NCI-H1694 treated with DMSO at 0.1 percent for 48 hours (cell line): ENCODE measurements around the gene WNT9A.

Experiments
- DNase-seq: peaks from one replicate; lab custom pipeline; 2025; lab: John Stamatoyannopoulos, UW

The WNT9A gene

DNA sequence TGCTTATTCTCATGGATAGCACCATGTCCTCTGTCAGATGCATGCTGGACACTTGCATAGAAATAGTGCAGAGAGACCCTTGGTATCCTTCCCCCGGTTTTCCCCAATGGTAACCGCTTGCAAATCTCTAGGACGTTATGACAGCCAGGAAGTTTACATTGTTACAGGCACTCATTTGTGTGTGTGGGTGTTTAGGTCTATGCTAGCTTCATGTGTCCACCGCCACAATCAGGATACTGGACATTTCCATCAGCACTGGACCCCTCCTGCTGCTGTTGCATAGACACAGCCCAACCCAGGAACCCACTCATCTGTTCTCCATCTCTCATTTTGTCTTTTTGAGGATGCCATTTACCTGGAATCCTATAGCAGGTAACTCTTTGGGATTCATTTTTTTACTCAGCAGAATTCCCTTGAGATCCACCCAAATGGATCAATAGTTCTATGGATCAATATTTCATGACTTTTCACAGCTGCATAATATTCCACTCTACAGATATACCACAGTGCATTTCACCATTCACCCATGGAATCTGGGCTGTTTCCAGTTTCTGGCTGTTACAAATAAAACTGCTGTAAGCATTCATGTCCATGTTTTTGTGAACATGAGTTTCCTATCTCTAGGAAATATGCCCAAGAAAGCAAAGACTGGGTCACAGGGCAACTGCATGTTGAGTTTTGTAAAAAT is 6.6 kb upstream of the WNT9A start:
- DNase-seq = no peak

DNA sequence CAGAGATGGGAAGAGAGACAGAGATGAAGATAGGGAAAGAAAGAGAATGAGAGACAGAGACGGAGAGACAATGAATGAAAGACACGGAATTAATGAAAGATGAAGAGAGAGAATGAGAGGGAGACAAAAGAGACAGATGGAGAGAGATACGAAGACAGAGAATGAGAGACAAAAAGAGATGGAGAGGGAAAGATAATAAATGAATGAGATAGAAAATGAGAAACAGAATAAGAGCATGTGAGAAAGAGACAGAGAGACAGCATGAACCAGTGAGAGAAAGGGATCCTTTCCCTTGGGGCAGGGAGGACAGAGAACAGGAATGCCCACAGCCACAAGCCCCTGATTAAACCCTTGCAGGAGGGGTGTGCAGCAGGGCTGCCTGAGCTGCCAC is 5.3 kb upstream of the WNT9A start:
- no peak for DNase-seq

DNA sequence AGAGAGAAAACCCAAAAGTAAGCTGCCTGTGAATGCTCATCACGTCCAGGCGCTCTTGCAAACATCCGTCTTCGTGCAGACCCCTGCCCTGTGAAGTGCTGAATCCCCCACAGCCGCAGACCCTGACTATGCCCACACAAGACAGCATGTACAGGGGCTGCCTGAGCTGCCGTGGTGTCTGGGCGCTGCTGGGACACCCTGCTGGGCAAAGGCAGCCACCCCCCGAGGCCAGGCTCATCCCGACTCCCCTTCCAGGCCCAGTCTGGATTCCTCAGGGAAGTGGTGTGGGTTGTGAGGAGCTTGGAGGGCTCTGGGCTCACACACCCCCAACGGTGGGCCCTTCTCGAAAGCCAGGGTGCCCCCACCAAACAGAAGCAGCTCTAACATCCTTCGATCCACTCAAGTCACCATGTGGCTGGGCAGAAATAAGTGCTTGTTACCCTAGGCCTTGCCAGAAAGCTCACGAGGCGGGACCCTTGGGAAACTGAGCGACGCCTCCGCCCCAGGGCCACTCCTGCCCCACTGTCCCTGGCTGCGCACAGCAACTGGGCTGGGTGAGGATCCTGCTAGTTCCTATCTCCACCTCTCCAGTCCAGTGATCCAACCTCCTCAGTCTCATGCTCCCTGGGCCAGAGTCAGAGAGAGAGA is 4.8 kb upstream of the WNT9A start:
- no peak for DNase-seq

DNA sequence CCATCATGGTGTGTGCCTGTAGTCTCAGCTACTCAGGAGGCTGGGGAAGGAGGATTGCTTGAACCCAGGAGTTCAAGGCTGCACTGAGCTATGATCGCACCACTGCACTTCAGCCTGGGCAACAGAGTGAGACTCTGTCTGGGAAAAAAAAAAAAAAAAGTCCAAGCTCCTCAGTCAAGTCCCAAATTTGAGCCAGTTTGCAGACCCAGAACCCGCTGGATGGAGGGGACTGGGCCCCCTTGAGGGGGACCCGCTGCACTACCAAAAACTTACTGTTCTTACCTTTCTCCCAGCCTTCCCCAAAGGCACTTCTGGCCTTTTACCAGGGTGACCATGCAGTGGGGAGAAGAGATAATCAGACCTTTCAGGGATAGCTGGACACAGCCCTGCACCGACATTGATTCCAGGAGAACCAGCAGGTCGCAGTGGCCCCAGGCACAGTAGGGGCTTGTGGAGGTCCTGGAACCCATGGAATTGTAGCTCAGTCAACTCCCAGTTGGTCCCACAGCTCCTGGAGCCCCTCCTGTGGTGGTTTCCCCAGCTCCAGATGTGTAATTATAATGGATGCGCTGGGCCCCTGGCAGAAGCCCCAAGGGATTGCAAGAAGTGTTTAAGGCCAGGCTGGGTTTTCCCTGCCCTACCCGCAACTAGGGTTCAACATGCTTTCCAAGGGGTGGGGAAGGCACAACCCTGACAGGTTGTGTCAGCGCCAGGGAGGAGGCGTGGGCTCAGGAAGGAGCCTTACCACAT is 4.1 kb upstream of the WNT9A start:
- DNase-seq = no peak

DNA sequence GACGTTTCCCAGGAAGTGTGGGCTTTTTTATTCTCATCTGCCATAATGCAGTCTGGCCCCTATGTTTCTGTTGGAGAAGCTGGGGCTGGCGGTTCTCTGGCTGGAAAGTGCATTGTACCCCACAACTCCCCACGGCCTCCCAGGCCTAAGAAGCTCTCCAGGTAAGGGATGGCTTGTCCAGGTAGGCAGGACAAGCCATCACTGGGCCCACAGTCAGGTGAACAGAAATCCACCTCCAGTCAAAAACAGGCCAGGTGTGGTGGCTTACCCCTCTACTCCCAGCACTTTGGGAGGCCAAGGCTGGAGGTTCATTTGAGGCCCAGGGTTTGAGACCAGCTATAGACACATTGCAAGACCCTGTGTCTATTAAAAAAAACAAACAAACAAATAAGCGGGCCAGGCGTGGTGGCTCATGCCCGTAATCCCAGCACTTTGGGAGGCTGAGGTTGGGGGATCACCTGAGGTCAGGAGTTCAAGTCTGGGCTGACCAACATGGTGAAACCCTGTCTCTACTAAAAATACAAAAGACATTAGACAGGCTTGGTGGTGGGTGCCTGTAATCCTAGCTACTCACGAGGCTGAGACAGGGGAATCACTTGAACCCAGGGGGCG is 3.1 kb upstream of the WNT9A start:
- no peak for DNase-seq

DNA sequence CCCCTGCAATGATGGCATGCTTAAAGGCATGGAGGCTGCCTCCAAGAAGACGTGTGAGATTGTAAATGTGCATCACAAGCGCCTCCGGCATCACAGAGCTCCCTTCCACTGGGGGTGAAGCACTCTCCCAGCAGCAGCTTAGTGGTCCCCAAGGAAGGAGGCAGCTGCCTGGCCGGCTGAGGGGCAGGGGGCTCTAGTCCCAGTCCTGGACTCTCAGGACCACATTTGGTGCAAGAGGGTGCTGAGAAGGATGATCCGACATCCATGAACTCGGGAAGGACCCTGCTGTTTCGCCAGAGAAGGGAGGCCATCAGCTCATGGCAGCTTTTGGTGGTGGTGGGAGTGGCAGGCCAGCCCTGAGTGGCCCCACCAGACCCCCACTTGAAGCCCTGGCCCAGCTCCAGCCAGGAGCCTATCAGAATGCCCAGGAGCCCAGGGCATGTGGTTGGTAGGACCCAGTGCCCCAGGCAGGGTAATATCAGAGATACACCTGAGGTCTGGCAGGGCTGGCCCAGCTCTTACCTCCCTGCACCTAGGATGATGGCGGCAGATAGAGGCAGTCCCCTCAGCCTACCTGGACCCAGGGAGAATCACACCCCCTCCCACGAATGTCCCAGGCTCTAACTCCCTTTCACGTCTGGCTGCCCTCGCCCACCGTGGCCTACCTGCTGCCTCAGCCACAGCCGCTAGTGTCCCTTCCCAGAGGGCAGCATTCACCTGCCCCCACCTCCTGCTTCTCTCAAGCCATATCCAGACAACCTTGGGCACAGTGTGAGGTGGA is 2.4 kb upstream of the WNT9A start:
- no peak for DNase-seq

DNA sequence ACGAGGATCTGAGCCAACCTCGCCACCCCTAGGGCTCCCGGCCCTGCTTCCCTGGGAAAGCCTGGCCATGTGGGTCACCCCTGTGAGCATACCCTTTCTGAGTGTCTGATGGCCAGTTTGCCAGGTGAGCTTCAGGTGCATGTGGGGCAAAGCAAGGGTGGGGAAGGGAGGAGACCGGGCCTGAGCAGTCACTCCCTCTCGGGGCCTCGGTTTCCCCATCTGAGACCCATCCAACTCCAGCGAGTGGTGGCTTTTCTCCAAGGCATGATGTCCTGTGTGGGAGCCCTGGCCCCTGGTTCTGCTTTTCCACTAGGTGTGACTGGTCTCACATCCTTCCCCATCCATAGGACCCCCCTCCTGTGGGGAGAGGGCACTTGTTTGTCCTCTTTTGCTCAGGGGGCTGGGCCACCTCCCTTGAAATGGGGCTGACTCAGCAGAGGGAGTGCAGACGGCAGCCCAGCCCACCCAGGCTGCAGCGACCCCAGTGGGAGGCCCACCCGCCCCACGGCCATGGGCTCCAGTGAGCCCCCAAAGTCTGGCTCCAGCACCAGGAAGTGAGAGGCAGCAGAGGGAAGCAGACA is 1.7 kb upstream of the WNT9A start:
- no peak for DNase-seq

DNA sequence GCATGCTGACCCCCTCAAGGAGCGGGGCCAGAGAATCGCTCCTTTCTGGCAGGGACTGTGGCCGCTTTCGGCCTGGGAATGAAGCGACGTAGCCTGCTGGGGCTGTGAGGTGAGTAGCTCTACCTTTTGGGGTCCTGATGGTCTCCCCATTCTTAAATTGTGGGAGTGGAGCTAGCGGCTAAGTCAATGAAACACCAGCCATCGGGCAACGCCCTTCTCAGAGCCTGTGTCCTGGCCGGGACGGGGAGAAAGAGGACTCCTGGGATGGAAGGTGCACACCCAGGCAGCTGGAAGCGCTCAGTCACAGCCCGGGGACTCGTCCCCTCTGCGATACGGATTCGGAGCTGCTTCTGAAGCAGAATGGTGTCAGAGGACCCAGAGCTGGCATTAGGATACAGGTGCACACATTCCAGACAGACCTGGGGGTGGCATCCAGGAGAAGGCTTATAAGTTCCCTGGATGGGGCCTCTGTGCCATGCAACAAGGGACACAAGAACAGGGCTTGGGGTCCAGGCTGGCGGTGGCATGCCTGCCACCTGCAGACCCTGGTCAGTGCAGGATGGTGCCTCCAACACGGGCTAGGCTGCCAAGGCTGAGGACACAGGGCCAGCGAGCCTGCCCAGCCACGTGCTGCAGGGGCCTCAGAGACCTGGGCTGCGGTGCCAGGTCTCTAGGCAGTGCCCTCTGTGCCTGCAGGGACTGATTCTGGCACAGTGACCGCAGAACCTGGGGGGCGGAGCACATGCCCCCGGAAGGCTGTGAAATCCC is 945 bp upstream of the WNT9A start:
- no peak for DNase-seq

DNA sequence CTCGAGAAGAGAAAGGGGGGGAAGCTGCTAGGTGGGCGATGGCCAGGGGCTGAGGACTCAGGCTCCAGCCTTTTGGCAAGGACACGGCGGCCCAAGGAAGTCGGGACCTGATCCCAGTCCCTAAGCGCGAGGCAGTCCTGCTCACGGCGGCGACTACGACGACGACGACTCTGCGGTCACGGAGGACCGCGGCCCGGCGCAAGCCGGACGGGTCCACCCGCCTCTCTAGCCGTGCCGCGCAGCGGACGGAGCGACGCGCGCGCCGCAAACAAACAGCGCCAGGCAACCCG is 401 bp downstream of the WNT9A start:
- DNase-seq = no peak

DNA sequence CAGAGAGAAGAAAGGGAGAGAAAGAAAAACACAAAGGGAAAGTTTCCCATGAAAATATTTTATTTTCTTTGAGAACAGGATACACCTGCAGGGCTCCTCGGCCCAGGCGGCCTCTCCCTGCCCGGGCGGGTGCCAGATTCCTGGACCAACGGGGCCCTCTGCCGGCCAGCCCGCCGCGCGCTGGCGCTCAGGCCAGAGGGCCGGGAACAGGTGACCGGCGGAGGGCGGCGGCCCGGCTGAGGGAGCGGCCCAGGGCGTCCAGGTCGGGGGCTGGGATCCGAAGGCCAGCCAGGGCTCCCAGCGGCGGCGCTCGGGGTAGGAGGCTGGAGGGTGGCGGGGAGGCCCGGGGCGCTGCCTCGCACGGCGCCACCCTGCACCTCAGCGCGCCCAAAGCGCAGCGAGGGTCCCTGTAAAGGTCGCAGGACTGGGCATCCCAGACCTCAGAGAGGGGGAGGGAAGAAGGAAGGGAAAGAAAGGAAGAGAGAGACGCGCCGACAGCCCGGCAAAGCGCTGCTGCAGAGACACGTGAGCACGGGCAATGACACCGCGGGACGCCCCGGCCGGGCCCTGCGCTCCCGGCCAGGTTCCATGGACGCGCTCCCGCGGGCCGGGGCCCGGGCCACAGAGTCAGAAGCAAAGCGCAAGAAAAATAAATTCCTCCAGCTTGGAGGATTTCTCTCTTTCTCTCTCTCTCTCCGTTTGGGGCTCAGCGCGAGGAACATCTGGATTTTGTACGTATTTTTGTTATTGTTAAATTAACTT is 927 bp downstream of the WNT9A start:
- peak; percentile 76 for DNase-seq

DNA sequence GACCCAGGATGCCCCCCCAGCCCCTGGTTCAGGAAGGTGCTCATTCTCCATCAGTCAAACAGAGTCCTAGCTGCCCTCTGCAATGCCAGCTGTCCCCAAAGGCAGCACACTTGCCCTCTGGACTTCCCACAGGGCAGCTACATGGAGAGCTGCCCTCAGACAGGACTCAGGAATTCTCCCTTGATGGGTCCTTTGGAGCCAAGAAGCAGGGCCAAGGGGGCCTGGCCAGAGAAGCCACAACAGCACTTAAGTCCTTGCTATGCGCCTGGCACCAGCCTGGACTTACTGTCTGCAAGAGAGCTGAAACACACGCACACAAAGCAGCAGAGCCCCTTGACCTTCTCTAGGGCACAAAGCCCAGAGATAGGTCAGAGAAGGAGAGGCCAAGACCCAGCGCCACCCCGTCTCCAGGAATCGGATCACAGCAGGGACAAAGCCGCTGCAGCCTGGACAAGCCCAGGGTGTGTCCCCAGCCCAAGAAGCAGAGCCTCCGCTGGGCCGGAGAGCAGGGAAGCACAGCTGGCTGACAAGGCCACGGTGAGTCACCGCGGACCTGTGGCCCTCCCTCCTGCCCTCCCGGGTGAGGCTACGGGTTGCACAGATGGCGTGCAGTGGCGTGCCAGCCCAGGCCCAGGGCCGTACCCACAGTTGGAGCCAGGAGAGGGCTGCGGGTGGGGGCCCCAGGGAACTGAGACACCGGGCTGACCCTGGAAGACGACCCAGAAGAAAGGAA is 1.7 kb downstream of the WNT9A start:
- DNase-seq = peak; percentile 76

DNA sequence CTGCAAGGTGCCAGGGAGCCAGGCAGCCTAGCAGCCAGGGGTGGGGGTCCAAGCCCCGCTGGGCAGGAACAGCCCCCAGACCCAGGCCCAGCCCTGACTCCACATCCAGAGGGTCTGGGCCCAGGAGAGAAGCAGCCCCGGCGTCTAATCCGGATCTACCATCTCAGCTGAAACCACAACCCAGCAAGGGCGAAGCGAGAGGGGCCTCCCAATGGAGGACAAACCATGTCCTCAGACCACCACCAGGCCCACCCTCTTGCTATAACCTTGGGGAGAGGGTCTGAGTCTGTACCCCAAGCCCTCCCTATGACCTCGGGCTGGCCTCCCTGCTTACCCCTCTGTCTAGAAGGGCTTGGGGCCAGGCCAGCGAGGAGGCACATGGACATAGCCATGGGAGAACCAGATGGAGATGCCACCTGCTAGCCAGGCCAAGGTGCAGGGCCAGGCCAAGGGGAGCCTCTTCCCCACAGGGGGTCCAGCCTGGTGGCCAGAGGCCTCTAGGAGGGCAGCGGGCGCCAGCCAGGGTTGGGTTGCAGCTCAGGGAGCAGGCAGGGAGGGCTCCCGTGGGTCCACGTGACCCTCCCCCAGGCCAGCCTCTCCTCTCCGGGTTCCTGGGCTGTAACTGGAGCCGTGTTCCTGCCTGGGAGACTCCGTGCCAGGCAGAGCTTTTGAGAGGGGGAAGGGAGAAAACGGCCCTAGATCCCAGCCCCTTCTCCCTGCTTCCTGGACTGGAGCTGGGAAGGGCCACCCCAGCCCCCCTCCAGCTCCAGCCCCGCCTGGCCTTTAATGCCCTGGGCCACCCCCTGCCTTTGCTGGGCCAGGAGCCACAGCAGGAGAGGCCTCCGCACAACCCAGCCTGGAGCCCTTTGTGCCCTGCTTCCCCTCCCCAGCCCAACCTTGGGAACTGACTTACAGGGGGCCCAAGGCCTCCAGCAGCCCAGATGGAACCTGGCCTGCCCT is 2.5 kb downstream of the WNT9A start:
- no peak for DNase-seq

DNA sequence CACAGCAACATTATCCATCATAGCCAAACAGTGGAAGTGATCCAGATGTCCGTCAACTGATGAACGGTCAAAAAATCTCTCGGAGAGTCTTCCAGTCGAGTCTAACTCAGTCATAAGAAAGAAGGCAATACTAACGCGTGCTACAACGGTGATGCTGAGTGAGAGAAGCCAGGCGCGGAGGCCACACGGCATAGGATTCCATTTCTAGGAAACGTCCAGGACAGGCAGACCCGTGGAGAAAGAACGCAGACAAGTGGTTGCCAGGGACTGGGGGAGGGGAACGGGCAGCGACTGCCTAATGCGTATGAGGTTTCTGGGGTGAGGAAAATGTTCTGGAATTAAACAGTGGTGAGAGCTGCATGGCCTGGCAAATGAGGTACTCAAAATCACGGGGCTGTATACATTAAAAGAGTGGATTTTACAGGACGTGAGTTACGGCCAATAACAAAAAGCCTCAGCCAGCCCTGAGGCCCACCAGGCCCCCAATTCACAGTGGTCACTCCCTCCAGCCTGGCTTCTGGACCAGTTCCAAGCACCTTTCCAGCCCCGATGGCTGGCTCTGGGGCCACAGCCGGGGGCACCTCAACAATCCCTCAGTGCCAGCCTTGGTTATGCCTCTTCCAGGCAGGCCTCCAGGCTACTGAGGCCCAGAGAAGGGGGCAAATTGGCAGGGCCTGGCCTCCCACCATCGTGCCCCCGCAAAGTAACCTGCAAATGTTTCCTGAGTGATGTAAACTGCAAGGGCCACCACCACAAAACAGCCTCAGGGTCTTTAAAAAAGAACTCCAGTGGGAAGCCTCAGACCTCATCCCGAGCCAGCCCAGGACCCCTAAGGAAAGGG is 3.4 kb downstream of the WNT9A start:
- no peak for DNase-seq

DNA sequence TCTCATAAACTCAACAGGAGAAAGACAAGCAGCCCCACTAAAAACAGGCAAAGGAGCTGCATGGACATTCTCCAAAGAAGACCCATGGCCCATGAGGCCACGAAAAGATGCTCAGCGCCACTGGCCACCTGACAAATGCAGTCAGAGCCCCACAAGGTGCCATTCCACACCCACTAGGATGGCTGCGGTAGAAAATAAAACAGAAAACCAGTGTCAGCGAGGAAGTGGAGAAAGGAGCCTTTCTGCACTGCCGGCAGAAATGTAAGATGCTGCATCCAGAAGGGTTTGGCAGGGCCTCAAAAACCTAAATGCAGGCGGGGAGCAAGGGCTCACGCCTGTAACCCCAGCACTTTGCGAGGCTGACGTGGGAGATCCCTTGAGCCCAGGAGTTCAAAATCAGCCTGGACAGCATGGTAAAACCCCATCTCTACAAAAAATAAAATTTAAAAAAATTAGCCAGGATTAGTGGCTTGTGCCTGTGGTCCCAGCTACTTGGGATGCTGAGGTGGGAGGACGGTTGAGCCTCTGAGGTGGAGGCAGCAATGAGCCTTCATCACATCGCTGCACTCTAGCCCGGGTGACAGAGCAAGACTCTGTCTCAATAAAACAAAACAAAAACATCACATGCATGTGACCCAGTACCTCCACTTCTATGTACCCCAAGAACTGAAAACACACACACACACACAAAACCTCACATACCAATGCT is 4.2 kb downstream of the WNT9A start:
- DNase-seq = no peak

DNA sequence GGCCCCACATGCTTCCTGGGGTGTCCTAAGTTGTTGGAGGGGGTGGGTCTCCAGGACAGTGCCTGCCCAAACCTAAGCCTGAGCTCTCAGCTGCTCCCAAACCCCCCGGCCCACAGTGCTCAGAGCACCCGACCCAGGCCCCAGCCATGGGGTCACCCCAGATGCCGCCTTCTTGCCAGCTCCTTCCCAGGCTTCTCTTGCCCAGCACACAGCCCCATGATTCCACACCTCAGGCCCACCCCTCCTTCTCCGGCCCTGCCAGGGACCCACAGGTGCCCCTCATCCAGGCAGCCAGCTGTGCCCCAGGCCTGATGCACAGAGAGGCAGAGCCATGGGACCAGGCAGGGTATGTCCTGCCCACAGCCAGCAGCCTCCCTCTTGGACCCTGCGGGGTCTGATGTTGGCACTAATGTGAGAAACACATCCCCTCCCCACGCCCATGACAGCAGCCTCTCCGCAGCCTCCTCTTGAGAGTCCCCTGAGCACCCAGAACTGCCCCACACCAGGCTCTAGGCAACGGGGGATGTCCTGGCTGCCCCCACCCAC is 4.9 kb downstream of the WNT9A start:
- DNase-seq = no peak

DNA sequence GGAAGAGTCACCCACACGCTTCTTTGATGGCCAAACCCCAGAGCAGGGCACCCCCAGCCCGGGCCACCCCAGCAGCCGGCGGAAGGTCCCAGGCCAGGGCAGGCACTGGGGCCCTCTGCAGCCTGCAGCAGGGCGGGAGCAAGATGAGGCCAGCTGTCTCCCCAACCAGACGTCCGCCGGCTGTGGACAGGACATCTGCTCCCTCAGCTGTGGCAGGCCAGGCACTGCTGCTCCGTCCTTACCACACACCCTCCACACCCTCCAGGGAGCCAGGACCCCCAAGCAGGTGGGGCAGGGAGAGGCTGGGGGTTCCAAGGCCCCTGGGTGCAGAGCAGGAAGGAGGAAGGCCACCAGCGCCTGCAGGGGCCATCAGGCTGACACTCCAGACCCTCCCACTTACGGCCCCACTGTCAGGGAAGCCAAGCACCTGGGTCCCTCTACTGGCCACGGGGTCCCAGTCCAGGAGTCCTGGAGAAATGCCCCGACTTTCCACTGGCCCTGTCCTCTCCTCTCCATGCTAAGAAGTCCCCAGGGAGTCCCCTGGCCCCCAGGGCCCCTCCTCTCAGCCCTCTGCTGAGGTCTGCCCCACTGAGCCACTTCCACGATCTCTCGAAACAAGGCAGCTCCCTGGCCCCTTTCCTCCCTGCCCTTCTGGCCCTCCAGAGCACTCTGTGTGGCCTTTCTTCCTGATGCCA is 5.6 kb downstream of the WNT9A start:
- no peak for DNase-seq
